NT2/D1 (cell line): ENCODE results near the gene C1orf21.

Experiments
- SUZ12 ChIP-seq: IDR thresholded peaks from 2 replicates; pipeline ENCODE4 v1.6.1; 2011; ENCODE audit not compliant: insufficient read length, insufficient read depth; ENCODE audit errors: extremely low read depth
- YY1 ChIP-seq: IDR thresholded peaks from 2 replicates; pipeline ENCODE4 v1.6.1; 2011; ENCODE audit not compliant: insufficient read length, insufficient read depth
- ZNF274 ChIP-seq: IDR thresholded peaks from 2 replicates; pipeline ENCODE4 v1.6.1; 2011; ENCODE audit warnings: mild to moderate bottlenecking, low read depth, low read length

GRCh38 chr1:184412472-184412871, 25.6 kb downstream of the C1orf21 start:
- TF ChIP-seq ZNF274: no peak
- TF ChIP-seq YY1: no peak
- TF ChIP-seq SUZ12: no peak
